BLaER1 treated with 17β-estradiol and CSF1 and Interleukin-3, amounts not matched to agents 10 nM and 100 nM (cell line): ENCODE data around the gene DBF4B.
"Not testable (repeated sequence)": the region's sequence is repeated elsewhere in the genome, so short reads cannot be mapped to it uniquely, and the experiment has no call there.

ENCODE experiments used
- H3K27ac ChIP-seq, 11 experiments: shearing (Covaris generic); formaldehyde crosslinking; 2 replicates each; pipeline ENCODE4 v1.8.1; 2022
- H3K27me3 ChIP-seq, 11 experiments: shearing (Covaris generic); formaldehyde crosslinking; 2 replicates each; pipeline ENCODE4 v1.8.1; 2022
- H3K36me3 ChIP-seq, 11 experiments: shearing (Covaris generic); formaldehyde crosslinking; 2 replicates each; pipeline ENCODE4 v1.8.1; 2022
- H3K4me1 ChIP-seq, 10 experiments: shearing (Covaris generic); formaldehyde crosslinking; 2 replicates each; pipeline ENCODE4 v1.8.1; 2022
- H3K4me2 ChIP-seq, 11 experiments: shearing (Covaris generic); formaldehyde crosslinking; 2 replicates each; pipeline ENCODE4 v1.8.1; 2022
- H3K4me3 ChIP-seq, 10 experiments: shearing (Covaris generic); formaldehyde crosslinking; 2 replicates each; pipeline ENCODE4 v1.8.1; 2022
- H3K9ac ChIP-seq, 11 experiments: shearing (Covaris generic); formaldehyde crosslinking; 2 replicates each; pipeline ENCODE4 v1.8.1; 2022
- H3K9me3 ChIP-seq, 11 experiments: shearing (Covaris generic); formaldehyde crosslinking; replicated peaks in 1 of 11; 2 replicates each; pipeline ENCODE4 v1.8.1; 2022
- H4K20me1 ChIP-seq, 11 experiments: shearing (Covaris generic); formaldehyde crosslinking; 2 replicates each; pipeline ENCODE4 v1.8.1; 2022
- Cebpa-rat ChIP-seq, 11 experiments: shearing (Covaris generic); IDR thresholded peaks; 2 replicates each; pipeline ENCODE4 v1.8.1; 2022

Gene DBF4B

DNA sequence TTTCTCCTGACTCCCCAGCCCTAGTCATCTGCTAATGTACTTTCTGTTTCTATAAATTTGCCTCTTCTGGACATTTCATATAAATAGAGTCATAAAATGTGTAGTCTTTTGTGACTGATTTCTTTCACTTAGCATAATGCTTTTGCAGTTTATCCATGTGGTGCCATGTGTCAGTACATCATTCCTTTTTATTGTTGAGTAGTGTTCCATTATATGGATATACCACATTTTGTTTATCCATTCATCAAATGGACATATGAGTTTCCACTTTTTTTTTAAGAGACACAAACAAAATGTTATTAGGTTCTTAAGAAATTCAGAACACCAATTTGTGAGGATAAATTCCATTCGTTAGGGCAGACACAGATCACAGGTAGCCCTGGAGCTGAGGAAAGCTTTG lies 11.0 kb downstream of the DBF4B start:
- Histone ChIP-seq H3K27me3 (no peaks in the 10 kb centered on the region), H3K4me2 (no peak overlapping the region), H3K4me1 (no peaks in the 10 kb centered on the region), H3K36me3 (peaks cover 37 to 99% (median 86%) of the 10 kb centered on the region in 11 experiments), H3K9ac (no peak overlapping the region), H4K20me1 (no peaks in the 10 kb centered on the region; a peak in 2 of 22 replicates), H3K27ac (no peak overlapping the region), H3K9me3 (peaks cover 0 to 6% (median 0%) of the 10 kb centered on the region in 11 experiments; a peak in 1 of 22 replicates), H3K4me3 (no peak overlapping the region)
- no peak for TF ChIP-seq Cebpa-rat (IDR thresholded peaks at IDR 0.05)

DNA sequence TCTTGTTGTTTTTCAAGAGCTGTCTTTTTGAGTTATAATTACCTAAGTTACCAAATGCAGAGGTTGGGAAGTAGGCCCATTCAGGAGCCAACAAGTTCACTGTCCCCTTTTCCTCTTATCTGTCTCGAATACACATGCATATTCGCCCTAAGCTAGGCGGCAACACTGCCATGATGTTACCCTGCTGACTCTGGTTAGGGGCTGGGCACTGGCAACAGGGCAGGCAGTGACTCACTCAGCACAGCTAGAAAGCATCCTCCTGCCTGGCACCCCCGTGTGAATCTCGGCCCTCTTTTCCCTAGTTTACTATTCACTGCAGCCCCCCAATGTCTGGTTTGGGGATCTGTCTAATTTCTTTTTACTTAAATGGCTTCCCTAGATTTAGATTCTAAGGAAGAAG lies 13.8 kb downstream of the DBF4B start:
- Histone ChIP-seq H4K20me1 (no peaks in the 10 kb centered on the region; a peak in 1 of 22 replicates), H3K4me3 (no peak overlapping the region), H3K9me3 (peaks cover 0 to 6% (median 0%) of the 10 kb centered on the region in 11 experiments; a peak in 1 of 22 replicates), H3K4me2 (no peak overlapping the region), H3K27ac (no peak overlapping the region), H3K27me3 (no peaks in the 10 kb centered on the region), H3K4me1 (no peaks in the 10 kb centered on the region), H3K9ac (no peak overlapping the region), H3K36me3 (peaks cover 45 to 100% (median 97%) of the 10 kb centered on the region in 11 experiments)
- TF ChIP-seq Cebpa-rat (IDR thresholded peaks at IDR 0.05): no peak

DNA sequence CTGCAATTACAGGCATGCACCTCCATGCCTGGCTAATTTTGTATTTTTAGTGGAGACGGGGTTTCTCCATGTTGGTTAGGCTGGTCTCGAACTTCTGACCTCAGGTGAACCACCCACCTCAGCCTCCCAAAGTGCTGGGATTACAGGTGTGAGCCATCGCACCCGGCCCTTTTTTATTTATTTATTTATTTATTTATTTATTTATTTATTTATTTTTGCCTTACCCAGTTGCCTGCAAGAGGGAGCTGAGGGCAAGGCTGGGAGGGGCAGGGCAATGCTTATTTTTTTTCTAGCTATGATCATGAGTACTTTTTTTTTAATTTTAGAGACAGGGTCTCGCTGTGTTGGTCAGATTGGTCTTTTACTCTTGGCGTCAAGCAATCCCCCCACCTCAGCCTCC lies 17.7 kb downstream of the DBF4B start:
- H3K4me1 ChIP-seq, H3K9ac ChIP-seq, H4K20me1 ChIP-seq, H3K27ac ChIP-seq, H3K27me3 ChIP-seq, H3K4me2 ChIP-seq, H3K4me3 ChIP-seq, H3K9me3 ChIP-seq: not testable (repeated sequence)
- peaks cover 53 to 100% (median 97%) of the 10 kb centered on the region in 11 experiments for H3K36me3 ChIP-seq

DNA sequence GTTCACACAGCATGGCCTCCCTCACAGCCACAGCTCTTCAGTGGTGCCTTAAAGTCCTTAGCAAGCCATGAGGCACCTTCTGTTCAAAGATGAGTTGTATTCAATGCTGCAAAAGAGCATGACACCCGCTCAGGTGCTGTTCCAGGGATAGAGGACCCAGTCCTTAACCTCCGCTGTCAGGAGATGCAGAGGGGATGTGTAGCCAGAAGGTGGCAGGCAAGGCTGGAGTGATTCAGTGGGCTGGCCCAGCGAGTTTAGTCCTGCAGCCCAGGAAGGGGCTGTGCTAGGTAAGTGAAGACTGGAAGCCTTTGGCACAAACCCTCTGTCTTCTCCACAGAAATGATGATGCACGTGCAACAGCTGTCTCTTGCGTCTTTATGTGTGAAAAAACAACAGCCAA lies 25.3 kb downstream of the DBF4B start:
- Histone ChIP-seq H3K27ac (no peak overlapping the region), H3K9me3 (no peaks in the 10 kb centered on the region), H4K20me1 (peaks cover 0 to 13% (median 0%) of the 10 kb centered on the region in 11 experiments; a peak in 4 of 22 replicates), H3K9ac (no peak overlapping the region), H3K4me3 (no peak overlapping the region), H3K4me1 (peaks cover 0 to 10% (median 5%) of the 10 kb centered on the region in 10 experiments; a peak in 9 of 20 replicates), H3K27me3 (no peaks in the 10 kb centered on the region), H3K36me3 (peaks cover 29 to 99% (median 84%) of the 10 kb centered on the region in 11 experiments), H3K4me2 (no peak overlapping the region)
- no peak for TF ChIP-seq Cebpa-rat (IDR thresholded peaks at IDR 0.05)

DNA sequence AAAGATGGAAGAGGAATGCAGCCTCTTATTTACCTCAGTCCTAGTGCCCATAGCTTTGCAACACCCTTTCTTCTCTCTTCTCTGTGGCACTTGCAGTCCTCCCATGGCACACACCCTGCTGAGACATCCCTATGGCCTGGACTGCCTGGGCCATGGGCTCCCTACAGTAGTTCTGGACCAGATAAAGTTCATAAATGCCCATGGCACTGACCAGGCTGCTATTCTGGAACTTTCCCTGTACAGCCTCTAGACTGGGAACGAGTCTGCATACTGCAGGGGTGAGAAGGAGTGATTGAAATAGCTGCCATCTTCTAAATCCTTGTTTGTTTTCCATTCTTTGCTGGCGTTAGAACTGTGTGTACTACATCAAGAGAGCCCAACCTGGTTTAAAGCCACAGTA lies 25.8 kb downstream of the DBF4B start:
- H3K36me3 ChIP-seq: peaks cover 30 to 99% (median 81%) of the 10 kb centered on the region in 11 experiments
- H4K20me1 ChIP-seq: peaks cover 0 to 11% (median 0%) of the 10 kb centered on the region in 11 experiments; a peak in 4 of 22 replicates
- H3K27ac ChIP-seq: no peak overlapping the region
- no peak for TF ChIP-seq Cebpa-rat (IDR thresholded peaks at IDR 0.05)
- no peak overlapping the region for H3K9ac ChIP-seq
- peaks cover 0 to 10% (median 5%) of the 10 kb centered on the region in 10 experiments; a peak in 9 of 20 replicates for H3K4me1 ChIP-seq
- no peak overlapping the region for H3K4me3 ChIP-seq
- no peaks in the 10 kb centered on the region for H3K9me3 ChIP-seq
- H3K4me2 ChIP-seq: no peak overlapping the region
- H3K27me3 ChIP-seq: no peaks in the 10 kb centered on the region

DNA sequence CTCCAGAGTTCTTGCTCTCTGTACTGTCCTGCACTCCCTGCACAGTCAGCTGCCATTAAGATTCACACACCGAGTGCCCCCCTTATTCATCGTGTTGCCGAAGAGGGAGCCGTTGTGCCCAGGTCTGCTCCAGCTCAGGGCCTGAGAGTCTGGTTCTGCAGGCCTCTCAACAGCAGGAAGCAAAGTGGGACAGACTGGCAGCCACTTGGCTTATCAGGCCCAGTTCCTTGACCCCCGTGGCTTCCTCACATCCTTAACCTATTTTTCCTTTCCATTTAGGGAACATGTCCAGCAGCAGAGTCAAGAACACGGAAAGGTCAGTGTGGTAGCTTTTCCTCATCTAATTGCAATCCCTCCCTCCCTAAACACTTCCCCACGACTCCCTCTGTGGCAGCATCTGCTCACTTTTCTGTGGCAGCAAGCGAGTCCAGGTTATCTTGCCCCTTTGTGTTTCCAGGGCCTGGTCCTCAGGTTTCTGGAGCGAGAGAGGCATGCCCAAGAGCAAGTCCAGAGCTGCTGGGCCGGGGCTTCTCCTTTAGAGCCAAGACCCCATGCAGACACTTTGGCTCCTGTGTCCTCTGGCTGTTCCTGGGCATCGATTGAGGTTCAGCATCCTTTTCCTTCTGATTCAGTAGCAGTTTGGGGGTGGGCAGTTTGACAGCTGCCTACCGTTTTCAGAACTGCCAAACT lies 28.2 kb downstream of the DBF4B start:
- no peak for TF ChIP-seq Cebpa-rat (IDR thresholded peaks at IDR 0.05)
- Histone ChIP-seq H3K36me3 (peaks cover 20 to 99% (median 70%) of the 10 kb centered on the region in 11 experiments; a peak in 21 of 22 replicates), H3K4me1 (peaks cover 0 to 10% (median 5%) of the 10 kb centered on the region in 10 experiments; a peak in 9 of 20 replicates), H3K9ac (peak overlapping the region in 1 of 11 experiments; percentile 4; a peak in 1 of 22 replicates), H3K4me2 (no peak overlapping the region), H3K4me3 (no peak overlapping the region), H3K9me3 (no peaks in the 10 kb centered on the region), H3K27ac (no peak overlapping the region), H3K27me3 (no peaks in the 10 kb centered on the region), H4K20me1 (peaks cover 0 to 8% (median 0%) of the 10 kb centered on the region in 11 experiments; a peak in 3 of 22 replicates)

DNA sequence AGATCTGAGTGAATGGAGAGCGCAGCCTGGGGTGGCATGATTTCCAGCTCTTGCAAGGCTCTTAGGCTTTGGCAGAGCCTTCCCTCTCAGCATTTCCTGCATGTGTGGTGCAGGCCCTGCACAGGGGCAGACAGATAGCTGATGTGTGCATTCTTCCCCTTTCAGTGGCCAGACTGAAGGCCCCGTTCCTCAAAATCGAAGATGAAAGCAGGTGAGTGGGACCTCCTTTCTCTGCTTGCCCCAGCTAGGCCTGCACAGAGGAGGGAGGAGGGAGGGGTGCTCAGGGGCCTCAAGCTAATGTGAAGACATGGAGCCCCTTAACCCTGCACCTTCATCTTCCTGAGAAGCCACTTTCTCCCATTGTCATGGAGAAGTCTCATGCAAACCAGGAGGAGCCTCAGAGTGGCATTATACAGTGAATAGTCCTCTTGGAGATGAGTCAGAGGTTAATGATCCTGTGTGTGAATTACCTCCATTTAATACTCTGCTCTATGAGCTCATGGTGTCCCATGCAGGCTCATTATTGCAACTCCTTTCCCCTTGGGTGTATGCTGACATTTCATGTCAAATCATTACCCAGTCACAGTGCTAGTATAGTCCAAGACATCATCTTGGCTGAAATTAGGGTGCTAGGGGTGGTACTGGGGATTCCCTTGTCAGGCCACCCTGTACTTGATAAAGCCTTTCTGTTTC lies 29.9 kb downstream of the DBF4B start:
- no peak overlapping the region for H3K9ac ChIP-seq
- H3K27me3 ChIP-seq: no peaks in the 10 kb centered on the region
- H3K4me2 ChIP-seq: no peak overlapping the region
- peaks cover 16 to 100% (median 68%) of the 10 kb centered on the region in 11 experiments; a peak in 21 of 22 replicates for H3K36me3 ChIP-seq
- TF ChIP-seq Cebpa-rat (IDR thresholded peaks at IDR 0.05): no peak
- H3K9me3 ChIP-seq: no peaks in the 10 kb centered on the region
- H3K27ac ChIP-seq: no peak overlapping the region
- H3K4me3 ChIP-seq: no peak overlapping the region
- H4K20me1 ChIP-seq: peaks cover 0 to 8% (median 0%) of the 10 kb centered on the region in 11 experiments; a peak in 3 of 22 replicates
- H3K4me1 ChIP-seq: peaks cover 0 to 10% (median 5%) of the 10 kb centered on the region in 10 experiments; a peak in 9 of 20 replicates

DNA sequence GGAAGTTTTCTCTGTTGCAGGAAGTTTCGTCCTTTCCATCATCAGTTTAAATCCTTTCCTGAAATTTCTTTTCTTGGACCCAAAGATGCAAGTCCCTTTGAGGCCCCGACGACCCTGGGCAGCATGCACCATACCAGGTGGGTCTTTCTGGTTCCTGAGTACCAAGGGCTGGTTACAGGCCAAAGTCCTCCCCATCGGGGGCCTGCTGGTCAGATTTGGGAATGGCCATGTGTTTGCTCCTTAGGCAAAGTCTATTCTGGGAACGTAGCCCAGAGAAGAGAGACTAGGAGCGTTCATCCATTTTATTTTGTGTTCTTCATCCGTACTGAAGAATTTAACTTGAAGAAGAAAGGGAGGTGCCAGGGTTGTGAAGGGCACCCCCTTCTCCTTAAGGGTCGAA lies 32.9 kb downstream of the DBF4B start:
- Histone ChIP-seq H3K9ac (no peak overlapping the region), H3K4me2 (no peak overlapping the region), H3K4me1 (peaks cover 0 to 4% (median 0%) of the 10 kb centered on the region in 10 experiments; a peak in 1 of 20 replicates), H3K27me3 (no peaks in the 10 kb centered on the region), H3K27ac (no peak overlapping the region), H4K20me1 (peaks cover 0 to 8% (median 0%) of the 10 kb centered on the region in 11 experiments; a peak in 3 of 22 replicates), H3K4me3 (no peak overlapping the region), H3K36me3 (peaks cover 16 to 96% (median 57%) of the 10 kb centered on the region in 11 experiments; a peak in 21 of 22 replicates), H3K9me3 (no peaks in the 10 kb centered on the region)
- no peak for TF ChIP-seq Cebpa-rat (IDR thresholded peaks at IDR 0.05)

DNA sequence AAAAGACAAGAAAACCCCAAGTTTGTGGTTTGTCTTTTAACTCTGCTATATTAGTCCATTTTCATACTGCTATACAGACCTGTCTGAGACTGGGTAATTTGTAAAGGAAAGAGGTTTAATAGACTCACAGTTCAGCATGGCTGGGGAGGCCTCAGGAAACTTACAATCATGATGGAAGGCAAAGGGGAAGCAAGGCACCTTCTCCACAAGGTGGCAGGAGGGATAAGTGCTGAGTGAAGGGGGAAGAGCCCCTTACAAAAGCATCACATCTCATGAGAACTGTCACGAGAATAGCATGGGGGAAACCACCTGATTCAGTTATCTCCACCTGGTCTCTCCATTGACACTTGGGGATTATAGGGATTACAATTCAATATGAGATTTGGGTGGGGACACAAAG lies 36.8 kb downstream of the DBF4B start:
- H3K27me3 ChIP-seq: no peaks in the 10 kb centered on the region
- TF ChIP-seq Cebpa-rat (IDR thresholded peaks at IDR 0.05): no peak
- peaks cover 0 to 13% (median 8%) of the 10 kb centered on the region in 10 experiments; a peak in 10 of 20 replicates for H3K4me1 ChIP-seq
- H3K9ac ChIP-seq: no peak overlapping the region
- peaks cover 0 to 19% (median 0%) of the 10 kb centered on the region in 11 experiments; a peak in 4 of 22 replicates for H4K20me1 ChIP-seq
- peaks cover 29 to 96% (median 62%) of the 10 kb centered on the region in 11 experiments for H3K36me3 ChIP-seq
- no peak overlapping the region for H3K27ac ChIP-seq
- no peak overlapping the region for H3K4me2 ChIP-seq
- no peaks in the 10 kb centered on the region for H3K9me3 ChIP-seq
- no peak overlapping the region for H3K4me3 ChIP-seq

DNA sequence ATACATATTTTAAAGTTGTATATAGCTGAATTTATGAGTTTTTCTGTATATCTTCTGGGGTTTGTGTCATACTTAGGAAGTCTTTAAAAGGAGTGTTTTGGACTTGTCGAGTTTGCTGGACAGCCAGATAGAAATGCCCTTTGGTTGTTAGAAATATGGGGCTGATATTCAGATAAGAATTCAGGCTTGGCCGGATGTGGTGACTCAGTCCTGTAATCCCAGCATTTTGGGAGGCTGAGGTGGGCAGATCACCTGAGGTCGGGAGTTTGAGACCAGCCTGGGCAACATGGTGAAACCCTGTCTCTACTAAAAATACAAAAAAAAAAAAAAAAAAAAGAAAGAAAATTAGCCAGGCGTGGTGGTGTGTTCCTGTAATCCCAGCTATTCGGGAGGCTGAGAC lies 37.3 kb downstream of the DBF4B start:
- H3K4me2 ChIP-seq, H3K9ac ChIP-seq, H3K27me3 ChIP-seq, H3K9me3 ChIP-seq, H3K27ac ChIP-seq, H3K4me3 ChIP-seq: not testable (repeated sequence)
- Histone ChIP-seq H3K36me3 (peaks cover 29 to 96% (median 66%) of the 10 kb centered on the region in 11 experiments), H4K20me1 (peaks cover 0 to 23% (median 0%) of the 10 kb centered on the region in 11 experiments; a peak in 4 of 22 replicates), H3K4me1 (peaks cover 0 to 13% (median 8%) of the 10 kb centered on the region in 10 experiments; a peak in 10 of 20 replicates)
